ENCODE measurements around the gene CCS. TPM values are rescaled to one million over a fixed set of nuclear protein-coding genes. Genes with fewer than 3 reads are reported as not detected.

Gene CCS
- total and polyA plus RNA-seq, 2 experiments from 2014 or later: 41.5 to 97.8 TPM

DNA sequence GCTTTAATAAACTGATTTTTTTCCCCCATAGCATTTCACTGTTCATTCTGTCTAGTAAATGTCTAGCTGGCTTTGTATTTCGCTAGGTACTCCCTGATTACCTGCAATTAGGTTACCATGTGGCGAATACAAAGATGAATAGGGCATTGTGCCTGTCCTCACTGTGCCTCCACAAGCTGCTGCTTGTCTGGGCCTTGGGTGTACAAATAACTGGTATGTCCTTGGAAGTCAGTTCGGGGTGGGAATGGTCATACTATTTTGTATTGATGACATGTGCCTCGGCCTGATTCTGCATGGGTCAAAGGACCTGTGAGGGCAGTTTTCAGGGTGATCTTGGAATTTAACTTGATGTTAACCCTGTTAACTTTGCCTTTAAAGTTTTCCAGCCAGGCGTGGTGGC lies 56.9 kb downstream of the CCS start:
- H4K20me1 ChIP-seq (ENCODE audit: insufficient read depth, poor library complexity, severe bottlenecking): peaks cover 61% of the 10 kb centered on the region

DNA sequence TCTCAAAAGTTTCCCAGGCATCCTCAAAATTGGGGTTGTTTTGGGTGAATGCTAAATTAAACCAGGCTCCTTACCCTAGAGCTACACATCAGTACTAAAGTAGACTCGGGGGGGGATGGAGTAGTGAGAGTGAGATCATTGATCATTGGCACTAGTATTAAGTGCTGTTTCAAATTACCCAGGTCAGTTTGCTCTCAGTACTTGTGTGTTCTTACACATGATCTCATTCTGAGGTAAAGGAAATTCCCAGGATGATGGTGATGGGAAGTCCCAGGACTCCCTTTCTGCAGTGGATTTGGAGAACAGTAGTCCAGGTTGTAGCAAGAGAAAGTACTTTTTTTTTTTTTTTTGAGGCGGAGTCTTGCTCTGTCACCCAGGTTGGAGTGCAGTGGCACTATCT lies 58.0 kb downstream of the CCS start:
- H4K20me1 ChIP-seq (ENCODE audit: insufficient read depth, poor library complexity, severe bottlenecking): peaks cover 50% of the 10 kb centered on the region
- WGBS (ENCODE audit: low lambda C conversion rate, missing lambda C conversion rate): 95% methylated on average over 2 of the region's 2 CpGs

More for the DNA sequence above, 56.9 kb downstream of the CCS start:
- Histone ChIP-seq H3K27me3 (no peaks in the 10 kb centered on the region), H3K9me2 (replicated peaks; ENCODE audit: insufficient read depth) (no peaks in the 10 kb centered on the region), H3K9me3 (ENCODE audit: low read depth) (no peaks in the 10 kb centered on the region), H3K27ac (no peak overlapping the region), H3K36me3 (replicated peaks; ENCODE audit: insufficient read depth, low read depth) (no peaks in the 10 kb centered on the region), H3K79me2 (peaks cover 95% of the 10 kb centered on the region), H3K4me1 (ENCODE audit: insufficient read depth) (peaks cover under 1% of the 10 kb centered on the region), H3K4me2 (no peak overlapping the region), H3K4me3 (no peak overlapping the region), H2AFZ (no peak overlapping the region)
- TF ChIP-seq EZH2 (IDR thresholded peaks at IDR 0.05; ENCODE audit: borderline replicate concordance) (no peak), EZH2phosphoT487 (IDR thresholded peaks at IDR 0.05; ENCODE audit: low read depth, severe bottlenecking, unreplicated experiment) (no peak)
- TF ChIP-seq, protein P1, sequence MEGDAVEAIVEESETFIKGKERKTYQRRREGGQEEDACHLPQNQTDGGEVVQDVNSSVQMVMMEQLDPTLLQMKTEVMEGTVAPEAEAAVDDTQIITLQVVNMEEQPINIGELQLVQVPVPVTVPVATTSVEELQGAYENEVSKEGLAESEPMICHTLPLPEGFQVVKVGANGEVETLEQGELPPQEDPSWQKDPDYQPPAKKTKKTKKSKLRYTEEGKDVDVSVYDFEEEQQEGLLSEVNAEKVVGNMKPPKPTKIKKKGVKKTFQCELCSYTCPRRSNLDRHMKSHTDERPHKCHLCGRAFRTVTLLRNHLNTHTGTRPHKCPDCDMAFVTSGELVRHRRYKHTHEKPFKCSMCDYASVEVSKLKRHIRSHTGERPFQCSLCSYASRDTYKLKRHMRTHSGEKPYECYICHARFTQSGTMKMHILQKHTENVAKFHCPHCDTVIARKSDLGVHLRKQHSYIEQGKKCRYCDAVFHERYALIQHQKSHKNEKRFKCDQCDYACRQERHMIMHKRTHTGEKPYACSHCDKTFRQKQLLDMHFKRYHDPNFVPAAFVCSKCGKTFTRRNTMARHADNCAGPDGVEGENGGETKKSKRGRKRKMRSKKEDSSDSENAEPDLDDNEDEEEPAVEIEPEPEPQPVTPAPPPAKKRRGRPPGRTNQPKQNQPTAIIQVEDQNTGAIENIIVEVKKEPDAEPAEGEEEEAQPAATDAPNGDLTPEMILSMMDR (IDR thresholded peaks at IDR 0.05; ENCODE audit: poor library complexity): no peak
- no peak for DNase-seq (ENCODE audit: low spot score)
- WGBS (ENCODE audit: low lambda C conversion rate, missing lambda C conversion rate): 97% methylated on average over 5 of the region's 5 CpGs

DNA sequence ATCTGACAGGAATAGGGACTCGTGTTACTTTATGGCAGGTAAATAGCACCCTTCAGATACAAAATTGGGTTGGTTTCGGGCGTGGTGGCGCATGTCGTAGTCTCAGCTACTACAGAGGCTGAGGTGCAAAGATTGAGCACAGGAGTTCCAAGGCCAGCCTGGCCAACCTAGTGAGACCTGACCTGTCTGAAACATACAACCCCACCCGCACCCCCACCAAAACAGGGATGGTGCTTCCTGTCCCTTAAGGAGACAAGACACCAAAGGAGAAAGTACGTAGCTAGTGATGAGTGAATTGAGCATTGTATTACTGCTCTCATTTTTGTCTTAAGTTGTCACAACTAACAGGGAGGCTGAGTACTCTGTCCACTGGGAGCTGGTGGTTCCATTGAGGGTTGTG lies 59.7 kb downstream of the CCS start:
- peaks cover 34% of the 10 kb centered on the region for H4K20me1 ChIP-seq (ENCODE audit: insufficient read depth, poor library complexity, severe bottlenecking)
- WGBS (ENCODE audit: low lambda C conversion rate, missing lambda C conversion rate): 97% methylated on average over 7 of the region's 7 CpGs
- H3K4me2 ChIP-seq: no peak overlapping the region
- H3K9me3 ChIP-seq (ENCODE audit: low read depth): no peaks in the 10 kb centered on the region
- no peak overlapping the region for H3K4me3 ChIP-seq
- H3K36me3 ChIP-seq (replicated peaks; ENCODE audit: insufficient read depth, low read depth): no peaks in the 10 kb centered on the region
- no peak overlapping the region for H3K27ac ChIP-seq
- no peaks in the 10 kb centered on the region for H3K27me3 ChIP-seq
- no peaks in the 10 kb centered on the region for H3K9me2 ChIP-seq (replicated peaks; ENCODE audit: insufficient read depth)
- no peak for DNase-seq (ENCODE audit: low spot score)
- peaks cover 93% of the 10 kb centered on the region for H3K79me2 ChIP-seq
- H3K4me1 ChIP-seq (ENCODE audit: insufficient read depth): no peaks in the 10 kb centered on the region
- H2AFZ ChIP-seq: no peak overlapping the region
- TF ChIP-seq EZH2phosphoT487 (IDR thresholded peaks at IDR 0.05; ENCODE audit: low read depth, severe bottlenecking, unreplicated experiment) (no peak), EZH2 (IDR thresholded peaks at IDR 0.05; ENCODE audit: borderline replicate concordance) (no peak)
- TF ChIP-seq, protein P1 (IDR thresholded peaks at IDR 0.05; ENCODE audit: poor library complexity): no peak

More for the DNA sequence above, 58.0 kb downstream of the CCS start:
- no peak overlapping the region for H2AFZ ChIP-seq
- TF ChIP-seq, protein P1 (IDR thresholded peaks at IDR 0.05; ENCODE audit: poor library complexity): no peak
- TF ChIP-seq EZH2phosphoT487 (IDR thresholded peaks at IDR 0.05; ENCODE audit: low read depth, severe bottlenecking, unreplicated experiment) (no peak), EZH2 (IDR thresholded peaks at IDR 0.05; ENCODE audit: borderline replicate concordance) (no peak)
- DNase-seq (ENCODE audit: low spot score): no peak
- H3K4me2 ChIP-seq: no peak overlapping the region
- peaks cover 95% of the 10 kb centered on the region for H3K79me2 ChIP-seq
- H3K4me1 ChIP-seq (ENCODE audit: insufficient read depth): no peaks in the 10 kb centered on the region
- no peaks in the 10 kb centered on the region for H3K27me3 ChIP-seq
- H3K4me3 ChIP-seq: no peak overlapping the region
- no peak overlapping the region for H3K27ac ChIP-seq
- H3K36me3 ChIP-seq (replicated peaks; ENCODE audit: insufficient read depth, low read depth): no peaks in the 10 kb centered on the region
- H3K9me2 ChIP-seq (replicated peaks; ENCODE audit: insufficient read depth): no peaks in the 10 kb centered on the region
- no peaks in the 10 kb centered on the region for H3K9me3 ChIP-seq (ENCODE audit: low read depth)

DNA sequence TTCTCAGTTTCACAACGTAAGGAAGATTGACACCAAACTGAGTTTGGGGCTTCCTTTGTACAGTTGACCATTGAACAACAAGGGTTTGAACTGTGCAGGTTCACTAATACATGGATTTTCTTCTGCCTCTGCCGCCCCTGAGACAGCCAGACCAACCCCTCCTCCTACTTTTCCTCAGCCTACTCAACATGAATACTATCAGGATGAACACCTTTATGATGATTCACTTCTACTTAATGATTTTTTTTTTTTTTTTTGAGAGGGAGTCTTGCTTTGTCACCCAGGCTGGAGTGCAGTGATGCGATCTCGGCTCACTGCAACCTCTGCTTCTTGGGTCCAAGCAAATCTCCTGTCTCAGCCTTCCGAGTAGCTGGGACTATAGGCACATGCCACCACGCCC lies 60.1 kb downstream of the CCS start:
- Histone ChIP-seq H3K9me2 (replicated peaks; ENCODE audit: insufficient read depth) (no peaks in the 10 kb centered on the region), H2AFZ (no peak overlapping the region), H3K79me2 (peaks cover 90% of the 10 kb centered on the region), H3K27ac (no peak overlapping the region), H3K4me1 (ENCODE audit: insufficient read depth) (no peaks in the 10 kb centered on the region), H3K4me2 (no peak overlapping the region), H3K4me3 (no peak overlapping the region), H3K9me3 (ENCODE audit: low read depth) (no peaks in the 10 kb centered on the region), H3K36me3 (replicated peaks; ENCODE audit: insufficient read depth, low read depth) (no peaks in the 10 kb centered on the region), H3K27me3 (no peaks in the 10 kb centered on the region), H4K20me1 (ENCODE audit: insufficient read depth, poor library complexity, severe bottlenecking) (peaks cover 29% of the 10 kb centered on the region)
- WGBS (ENCODE audit: low lambda C conversion rate, missing lambda C conversion rate): 93% methylated on average over 6 of the region's 6 CpGs
- TF ChIP-seq EZH2 (IDR thresholded peaks at IDR 0.05; ENCODE audit: borderline replicate concordance): no peak
- TF ChIP-seq, protein P1 (IDR thresholded peaks at IDR 0.05; ENCODE audit: poor library complexity): no peak
- TF ChIP-seq EZH2phosphoT487 (IDR thresholded peaks at IDR 0.05; ENCODE audit: low read depth, severe bottlenecking, unreplicated experiment): no peak
- DNase-seq (ENCODE audit: low spot score): no peak

Measured in hepatocyte (in vitro differentiated cells).